ENCODE measurements around the gene CETN3. TPM values are rescaled to one million over a fixed set of nuclear protein-coding genes. Genes with fewer than 3 reads are reported as not detected.
"Not testable (repeated sequence)": the region's sequence is repeated elsewhere in the genome, so short reads cannot be mapped to it uniquely, and the experiment has no call there.

The CETN3 gene
- total RNA-seq, 1 donor = 1.8 TPM

- no peak overlapping the region for H3K4me3 ChIP-seq (ENCODE audit: low read length)
- H3K4me1 ChIP-seq (ENCODE audit: insufficient read depth, low read length) = no peaks in the 10 kb centered on the region
- peaks cover 3% of the 10 kb centered on the region for H3K27me3 ChIP-seq (ENCODE audit: insufficient read depth, low read length)
- no peaks in the 10 kb centered on the region for H3K9me3 ChIP-seq (ENCODE audit: low read depth, low read length)
Measured at GRCh38 chr5:90365328-90365727, 44.2 kb downstream of the CETN3 start.

GRCh38 chr5:90359073-90359920 lies 50.3 kb downstream of the CETN3 start:
- no peak overlapping the region for H3K4me3 ChIP-seq (ENCODE audit: low read length)
- H3K9me3 ChIP-seq (ENCODE audit: low read depth, low read length) = no peaks in the 10 kb centered on the region
- peaks cover 1% of the 10 kb centered on the region for H3K27me3 ChIP-seq (ENCODE audit: insufficient read depth, low read length)
- H3K4me1 ChIP-seq (ENCODE audit: insufficient read depth, low read length) = no peaks in the 10 kb centered on the region

- no peaks in the 10 kb centered on the region for H3K27me3 ChIP-seq (ENCODE audit: insufficient read depth, low read length)
- H3K4me1 ChIP-seq (ENCODE audit: insufficient read depth, low read length) = no peaks in the 10 kb centered on the region
- H3K4me3 ChIP-seq (ENCODE audit: low read length) = no peak overlapping the region
- H3K9me3 ChIP-seq (ENCODE audit: low read depth, low read length) = no peaks in the 10 kb centered on the region
Measured at GRCh38 chr5:90356622-90357021, 52.9 kb downstream of the CETN3 start.

GRCh38 chr5:90356176-90356575 lies 53.4 kb downstream of the CETN3 start:
- H3K9me3 ChIP-seq (ENCODE audit: low read depth, low read length) = no peaks in the 10 kb centered on the region
- H3K4me1 ChIP-seq (ENCODE audit: insufficient read depth, low read length) = no peaks in the 10 kb centered on the region
- no peak overlapping the region for H3K4me3 ChIP-seq (ENCODE audit: low read length)
- H3K27me3 ChIP-seq (ENCODE audit: insufficient read depth, low read length) = no peaks in the 10 kb centered on the region

- Histone ChIP-seq H3K4me1 (ENCODE audit: insufficient read depth, low read length) (no peaks in the 10 kb centered on the region), H3K9me3 (ENCODE audit: low read depth, low read length) (no peaks in the 10 kb centered on the region), H3K27me3 (ENCODE audit: insufficient read depth, low read length) (no peaks in the 10 kb centered on the region), H3K4me3 (ENCODE audit: low read length) (no peak overlapping the region)
Measured at GRCh38 chr5:90355635-90356034, 53.9 kb downstream of the CETN3 start.

- no peaks in the 10 kb centered on the region for H3K9me3 ChIP-seq (ENCODE audit: low read depth, low read length)
- H3K4me3 ChIP-seq (ENCODE audit: low read length) = no peak overlapping the region
- no peaks in the 10 kb centered on the region for H3K4me1 ChIP-seq (ENCODE audit: insufficient read depth, low read length)
- no peaks in the 10 kb centered on the region for H3K27me3 ChIP-seq (ENCODE audit: insufficient read depth, low read length)
Measured at GRCh38 chr5:90353254-90353653, 56.3 kb downstream of the CETN3 start.

GRCh38 chr5:90351101-90351500 lies 58.5 kb downstream of the CETN3 start:
- Histone ChIP-seq H3K9me3 (ENCODE audit: low read depth, low read length) (no peaks in the 10 kb centered on the region), H3K27me3 (ENCODE audit: insufficient read depth, low read length) (no peaks in the 10 kb centered on the region), H3K4me3 (ENCODE audit: low read length) (no peak overlapping the region), H3K4me1 (ENCODE audit: insufficient read depth, low read length) (no peaks in the 10 kb centered on the region)

GRCh38 chr5:90347462-90347861 lies 62.1 kb downstream of the CETN3 start:
- no peak overlapping the region for H3K4me3 ChIP-seq (ENCODE audit: low read length)
- no peaks in the 10 kb centered on the region for H3K4me1 ChIP-seq (ENCODE audit: insufficient read depth, low read length)
- H3K27me3 ChIP-seq (ENCODE audit: insufficient read depth, low read length) = no peaks in the 10 kb centered on the region
- H3K9me3 ChIP-seq (ENCODE audit: low read depth, low read length) = no peaks in the 10 kb centered on the region

- H3K4me1 ChIP-seq (ENCODE audit: insufficient read depth, low read length) = no peaks in the 10 kb centered on the region
- H3K9me3 ChIP-seq (ENCODE audit: low read depth, low read length) = no peaks in the 10 kb centered on the region
- H3K27me3 ChIP-seq (ENCODE audit: insufficient read depth, low read length) = no peaks in the 10 kb centered on the region
- H3K4me3 ChIP-seq (ENCODE audit: low read length) = no peak overlapping the region
Measured at GRCh38 chr5:90345684-90346083, 63.9 kb downstream of the CETN3 start.

GRCh38 chr5:90344689-90345088 lies 64.9 kb downstream of the CETN3 start:
- no peaks in the 10 kb centered on the region for H3K9me3 ChIP-seq (ENCODE audit: low read depth, low read length)
- no peaks in the 10 kb centered on the region for H3K4me1 ChIP-seq (ENCODE audit: insufficient read depth, low read length)
- H3K27me3 ChIP-seq (ENCODE audit: insufficient read depth, low read length) = no peaks in the 10 kb centered on the region
- no peak overlapping the region for H3K4me3 ChIP-seq (ENCODE audit: low read length)

GRCh38 chr5:90343731-90344130 lies 65.8 kb downstream of the CETN3 start:
- not testable (repeated sequence) for H3K4me1 ChIP-seq (ENCODE audit: insufficient read depth, low read length); H3K9me3 ChIP-seq (ENCODE audit: low read depth, low read length); H3K4me3 ChIP-seq (ENCODE audit: low read length); H3K27me3 ChIP-seq (ENCODE audit: insufficient read depth, low read length)

GRCh38 chr5:90342576-90342975 lies 67.0 kb downstream of the CETN3 start:
- Histone ChIP-seq H3K9me3 (ENCODE audit: low read depth, low read length) (no peaks in the 10 kb centered on the region), H3K4me1 (ENCODE audit: insufficient read depth, low read length) (no peaks in the 10 kb centered on the region)

More at GRCh38 chr5:90342576-90342975, 67.0 kb downstream of the CETN3 start:
- no peak overlapping the region for H3K4me3 ChIP-seq (ENCODE audit: low read length)
- H3K27me3 ChIP-seq (ENCODE audit: insufficient read depth, low read length) = no peaks in the 10 kb centered on the region

Other genes starting within 250 kb of the CETN3 start
- 2.9 TPM for gene MBLAC2, start 65.0 kb upstream of the CETN3 start, total RNA-seq
- gene POLR3G, start 65.1 kb upstream of the CETN3 start, total RNA-seq = 1.0 TPM
- gene LYSMD3, start 119.8 kb upstream of the CETN3 start, total RNA-seq = 27.3 TPM
- gene ADGRV1, start 149.0 kb upstream of the CETN3 start, total RNA-seq = 0.94 TPM